Measurements from ENCODE around the gene ANKZF1.

Gene ANKZF1

DNA sequence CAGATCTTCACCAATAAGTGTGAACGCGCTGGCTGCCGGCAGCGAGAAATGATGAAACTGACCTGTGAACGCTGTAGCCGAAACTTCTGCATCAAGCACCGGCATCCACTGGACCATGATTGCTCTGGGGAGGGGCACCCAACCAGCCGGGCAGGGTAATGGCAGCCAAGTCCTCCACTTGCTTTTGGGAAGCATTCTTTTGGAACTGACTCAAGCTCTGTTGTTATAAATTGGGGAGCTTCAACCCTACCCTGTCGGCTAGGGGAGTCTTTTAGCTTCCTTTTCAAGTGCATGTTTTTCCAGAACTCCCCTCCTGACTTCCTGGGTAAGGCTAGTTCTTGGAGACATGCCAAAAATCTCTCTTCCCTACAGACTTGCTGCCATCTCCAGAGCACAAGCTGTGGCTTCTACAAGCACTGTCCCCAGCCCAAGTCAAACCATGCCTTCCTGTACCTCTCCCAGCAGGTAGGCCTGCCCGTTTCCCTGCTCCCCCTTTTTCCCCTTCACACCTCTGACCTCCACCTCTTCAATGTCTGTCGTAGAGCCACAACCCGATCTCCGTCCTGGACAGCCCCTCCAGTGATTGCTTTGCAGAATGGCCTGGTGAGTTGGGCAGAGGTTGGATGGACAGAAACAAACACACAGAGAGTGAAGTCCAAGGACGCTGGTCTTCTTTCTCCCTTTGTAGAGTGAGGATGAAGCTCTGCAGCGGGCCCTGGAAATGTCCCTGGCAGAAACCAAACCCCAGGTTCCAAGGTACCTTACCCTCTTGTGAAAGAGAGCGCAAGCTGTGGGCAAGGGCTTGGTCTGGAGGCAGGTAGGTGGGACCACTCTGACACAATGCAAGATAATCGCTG is 21.5 kb upstream of the ANKZF1 start:
- ChIA-PET CTCF (interaction anchor here (0.9 to 4.2 kb wide), 7 partner anchors 8 to 87 kb away, joined by 3 to 26 read pairs (median 6); partner anchors contain the start of genes ABCB6 and CNPPD1), POLR2A (interaction anchor here (2.9 kb wide), 1 partner anchor 10 kb away, joined by 27 read pairs; the partner anchor contains the start of gene ABCB6)
- no peak for DNase-seq (ENCODE audit: low read depth, low spot score)
- TF ChIP-seq, protein P1, sequence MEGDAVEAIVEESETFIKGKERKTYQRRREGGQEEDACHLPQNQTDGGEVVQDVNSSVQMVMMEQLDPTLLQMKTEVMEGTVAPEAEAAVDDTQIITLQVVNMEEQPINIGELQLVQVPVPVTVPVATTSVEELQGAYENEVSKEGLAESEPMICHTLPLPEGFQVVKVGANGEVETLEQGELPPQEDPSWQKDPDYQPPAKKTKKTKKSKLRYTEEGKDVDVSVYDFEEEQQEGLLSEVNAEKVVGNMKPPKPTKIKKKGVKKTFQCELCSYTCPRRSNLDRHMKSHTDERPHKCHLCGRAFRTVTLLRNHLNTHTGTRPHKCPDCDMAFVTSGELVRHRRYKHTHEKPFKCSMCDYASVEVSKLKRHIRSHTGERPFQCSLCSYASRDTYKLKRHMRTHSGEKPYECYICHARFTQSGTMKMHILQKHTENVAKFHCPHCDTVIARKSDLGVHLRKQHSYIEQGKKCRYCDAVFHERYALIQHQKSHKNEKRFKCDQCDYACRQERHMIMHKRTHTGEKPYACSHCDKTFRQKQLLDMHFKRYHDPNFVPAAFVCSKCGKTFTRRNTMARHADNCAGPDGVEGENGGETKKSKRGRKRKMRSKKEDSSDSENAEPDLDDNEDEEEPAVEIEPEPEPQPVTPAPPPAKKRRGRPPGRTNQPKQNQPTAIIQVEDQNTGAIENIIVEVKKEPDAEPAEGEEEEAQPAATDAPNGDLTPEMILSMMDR (IDR thresholded peaks at IDR 0.05; ENCODE audit: insufficient read depth, low read length, missing control alignments), result no peak
- H3K4me3 ChIP-seq (ENCODE audit: low read depth, low read length), result no peak overlapping the region; the same call in 1 of the 2 replicates

DNA sequence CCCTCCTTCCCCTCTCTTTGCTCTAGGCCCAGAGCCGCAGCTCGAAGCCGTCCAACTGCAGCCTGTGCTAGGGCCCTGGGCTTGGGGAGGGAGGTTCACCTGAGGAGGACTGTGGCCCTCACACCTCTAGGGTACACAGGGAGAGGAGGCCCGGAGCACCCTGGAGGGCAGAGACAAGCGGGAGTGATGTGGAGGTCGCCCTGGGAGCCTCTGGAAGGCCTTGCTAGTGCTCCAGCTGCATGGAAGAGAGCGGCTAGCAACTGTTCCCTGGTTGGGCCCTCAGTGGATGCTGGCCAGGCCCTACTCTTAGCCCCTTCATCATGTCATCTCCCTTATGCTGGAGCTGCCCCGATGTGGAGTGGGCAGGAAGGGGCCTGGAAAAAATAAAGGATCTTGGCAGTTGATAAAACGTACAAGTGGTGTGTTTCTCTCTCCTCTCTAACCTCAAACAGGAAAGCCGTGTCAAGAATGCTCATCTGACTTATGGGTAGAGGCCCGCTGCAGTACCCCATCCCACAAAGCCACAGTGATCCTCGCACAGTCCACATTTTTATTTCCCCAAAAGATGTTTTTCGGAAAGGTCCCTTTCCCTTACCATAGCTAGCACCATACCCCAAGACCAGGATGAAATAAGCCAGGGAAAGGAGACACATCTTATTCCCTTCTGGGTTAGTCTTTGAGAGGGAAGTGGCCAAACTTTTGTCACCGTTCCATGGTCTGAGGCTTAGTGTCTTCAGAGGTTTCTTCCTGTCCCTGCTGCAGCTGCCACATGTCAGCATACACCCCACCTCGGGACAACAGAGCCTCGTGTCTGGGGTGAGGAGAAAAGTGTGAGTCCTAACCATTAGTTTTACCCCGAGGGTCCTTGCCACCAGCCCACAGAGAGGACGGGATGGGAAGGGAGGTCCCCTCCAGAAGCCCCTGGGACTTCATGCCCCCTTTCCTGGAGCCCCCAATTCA is 20.1 kb upstream of the ANKZF1 start:
- no peak overlapping the region for H3K4me3 ChIP-seq (ENCODE audit: low read depth, low read length)
- TF ChIP-seq, protein P1 (IDR thresholded peaks at IDR 0.05; ENCODE audit: insufficient read depth, low read length, missing control alignments), result no peak
- POLR2A ChIA-PET, result no interaction called here
- CTCF ChIA-PET, result interaction anchor here (0.9 to 4.2 kb wide), 4 partner anchors 9 to 50 kb away, joined by 3 to 26 read pairs (median 6); partner anchors contain the start of genes ABCB6 and SLC23A3
- DNase-seq (ENCODE audit: low read depth, low spot score), result no peak

DNA sequence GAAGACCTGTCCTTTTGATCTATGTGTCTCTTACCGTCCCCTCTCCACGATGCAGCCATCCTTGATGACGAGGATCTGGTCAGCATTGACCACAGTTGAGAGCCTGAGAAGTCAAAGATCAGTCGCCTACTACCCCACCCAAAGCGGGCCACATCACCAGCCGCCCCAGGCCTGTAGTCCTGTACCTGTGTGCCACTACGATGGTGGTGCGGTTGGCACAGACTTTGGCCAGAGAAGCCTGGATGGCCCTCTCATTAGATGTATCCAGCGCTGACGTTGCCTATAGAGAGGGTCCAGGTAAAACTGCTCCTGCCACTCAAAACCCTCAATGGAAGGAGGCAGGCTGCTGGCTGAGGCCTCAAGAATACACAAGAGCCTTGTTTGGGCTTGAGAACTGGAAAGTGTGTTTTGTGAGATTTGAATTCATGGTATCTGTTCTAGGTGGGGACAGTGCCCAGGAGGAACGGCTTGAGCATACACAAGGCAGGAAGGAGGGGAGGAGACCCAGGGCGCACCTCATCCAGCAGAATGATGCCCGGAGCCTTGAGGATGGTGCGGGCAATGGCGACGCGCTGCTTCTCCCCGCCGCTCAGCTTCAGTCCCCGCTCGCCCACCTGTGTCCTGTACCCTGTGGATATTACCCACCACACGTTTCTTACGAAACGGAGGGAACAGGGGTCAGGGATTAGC is 19.3 kb upstream of the ANKZF1 start:
- TF ChIP-seq, protein P1 (IDR thresholded peaks at IDR 0.05; ENCODE audit: insufficient read depth, low read length, missing control alignments), result no peak
- DNase-seq (ENCODE audit: low read depth, low spot score), result no peak
- CTCF ChIA-PET, result interaction anchor here (1.0 to 4.2 kb wide), 5 partner anchors 8 to 83 kb away, joined by 3 to 26 read pairs (median 9); partner anchors contain the start of genes ABCB6 and SLC23A3
- POLR2A ChIA-PET, result no interaction called here
- no peak overlapping the region for H3K4me3 ChIP-seq (ENCODE audit: low read depth, low read length)

DNA sequence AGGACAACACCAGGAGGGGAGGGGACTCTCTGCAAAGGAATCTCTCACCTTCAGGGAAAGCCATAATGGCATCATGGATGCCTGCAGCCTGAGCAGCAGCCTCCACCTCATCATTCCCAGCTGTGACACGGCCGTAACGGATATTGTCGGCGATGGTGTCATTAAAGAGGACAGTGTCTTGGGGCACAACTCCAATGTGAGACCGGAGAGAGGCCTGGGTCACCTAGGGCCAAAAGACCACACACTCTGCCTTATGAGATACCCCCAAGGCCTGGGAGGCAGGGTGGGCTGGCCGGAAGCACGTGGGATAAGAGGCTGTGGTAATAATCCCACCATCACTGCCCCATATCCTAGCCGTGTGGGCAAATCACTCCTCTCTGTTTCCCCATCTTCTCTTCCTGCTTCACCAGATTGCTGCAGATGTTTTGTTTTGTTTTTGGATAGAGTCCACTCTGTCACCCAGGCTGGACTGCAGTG is 18.7 kb upstream of the ANKZF1 start:
- CTCF ChIA-PET, result interaction anchor here (0.7 to 3.2 kb wide), 7 partner anchors 9 to 428 kb away, joined by 3 to 17 read pairs (median 5); partner anchors contain the start of gene SLC23A3
- H3K4me3 ChIP-seq (ENCODE audit: low read depth, low read length), result no peak overlapping the region
- TF ChIP-seq, protein P1 (IDR thresholded peaks at IDR 0.05; ENCODE audit: insufficient read depth, low read length, missing control alignments), result no peak
- POLR2A ChIA-PET, result no interaction called here
- no peak for DNase-seq (ENCODE audit: low read depth, low spot score)

DNA sequence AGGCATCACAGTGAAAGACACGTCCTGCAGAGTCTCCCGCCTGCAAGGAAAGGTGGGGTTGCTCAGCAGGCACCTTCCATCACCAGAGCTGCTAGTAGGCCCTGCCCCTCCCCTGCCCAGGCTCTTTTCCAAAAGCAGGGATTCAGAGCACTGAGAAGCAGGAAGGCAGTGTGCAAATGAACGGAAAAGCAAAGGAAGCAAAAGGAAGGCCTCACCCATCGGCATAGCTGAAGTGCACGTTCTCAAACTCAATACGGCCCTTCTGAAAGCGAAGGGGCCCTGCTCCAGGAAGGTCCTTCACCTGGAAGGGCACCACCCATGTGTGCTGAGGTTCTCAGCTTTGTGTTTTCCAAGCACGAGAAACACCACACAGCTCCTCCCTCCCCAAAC is 16.6 kb upstream of the ANKZF1 start:
- H3K4me3 ChIP-seq (ENCODE audit: low read depth, low read length), result no peak overlapping the region
- DNase-seq (ENCODE audit: low read depth, low spot score), result no peak
- TF ChIP-seq, protein P1 (IDR thresholded peaks at IDR 0.05; ENCODE audit: insufficient read depth, low read length, missing control alignments), result no peak
- POLR2A ChIA-PET, result no interaction called here
- CTCF ChIA-PET, result interaction anchor here (0.8 to 3.2 kb wide), 5 partner anchors 9 to 82 kb away, joined by 3 to 17 read pairs (median 4); partner anchors contain the start of gene SLC23A3

All from AG04449 (cell line).